ENCODE results near the gene ARF4.

ARF4 gene

DNA sequence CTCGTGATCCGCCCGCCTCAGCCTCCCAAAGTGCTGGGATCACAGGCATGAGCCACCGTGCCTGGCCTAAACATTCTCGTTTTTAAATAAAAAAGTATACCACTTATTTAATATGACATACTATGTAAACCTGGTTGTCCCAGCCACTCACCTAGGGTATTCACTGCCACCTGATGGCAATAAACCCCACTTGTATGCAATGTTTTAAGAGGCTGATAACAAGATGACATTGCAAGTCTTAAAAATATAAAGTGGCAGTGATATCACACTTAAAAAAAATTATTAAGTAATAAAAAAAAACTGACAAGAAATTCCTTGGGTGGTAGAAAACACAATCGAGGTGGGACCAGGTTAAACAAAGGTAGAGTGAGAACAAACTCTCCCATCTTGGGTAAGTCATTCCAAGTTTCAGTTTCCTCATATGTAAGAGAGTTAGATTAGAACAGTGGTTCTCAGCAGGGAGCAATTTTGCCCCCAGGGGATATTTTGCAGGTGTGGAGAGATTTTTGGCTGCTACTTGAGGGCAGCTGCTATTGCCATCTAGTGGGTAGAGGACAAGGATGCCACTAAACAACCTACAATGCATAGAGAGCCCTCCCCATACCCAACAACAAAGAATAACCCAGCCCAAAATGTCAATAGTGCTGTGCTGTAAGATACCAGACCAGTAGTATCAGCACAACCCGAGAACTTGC, 14.5 kb downstream of the ARF4 start:
- TF ChIP-seq, protein P1, sequence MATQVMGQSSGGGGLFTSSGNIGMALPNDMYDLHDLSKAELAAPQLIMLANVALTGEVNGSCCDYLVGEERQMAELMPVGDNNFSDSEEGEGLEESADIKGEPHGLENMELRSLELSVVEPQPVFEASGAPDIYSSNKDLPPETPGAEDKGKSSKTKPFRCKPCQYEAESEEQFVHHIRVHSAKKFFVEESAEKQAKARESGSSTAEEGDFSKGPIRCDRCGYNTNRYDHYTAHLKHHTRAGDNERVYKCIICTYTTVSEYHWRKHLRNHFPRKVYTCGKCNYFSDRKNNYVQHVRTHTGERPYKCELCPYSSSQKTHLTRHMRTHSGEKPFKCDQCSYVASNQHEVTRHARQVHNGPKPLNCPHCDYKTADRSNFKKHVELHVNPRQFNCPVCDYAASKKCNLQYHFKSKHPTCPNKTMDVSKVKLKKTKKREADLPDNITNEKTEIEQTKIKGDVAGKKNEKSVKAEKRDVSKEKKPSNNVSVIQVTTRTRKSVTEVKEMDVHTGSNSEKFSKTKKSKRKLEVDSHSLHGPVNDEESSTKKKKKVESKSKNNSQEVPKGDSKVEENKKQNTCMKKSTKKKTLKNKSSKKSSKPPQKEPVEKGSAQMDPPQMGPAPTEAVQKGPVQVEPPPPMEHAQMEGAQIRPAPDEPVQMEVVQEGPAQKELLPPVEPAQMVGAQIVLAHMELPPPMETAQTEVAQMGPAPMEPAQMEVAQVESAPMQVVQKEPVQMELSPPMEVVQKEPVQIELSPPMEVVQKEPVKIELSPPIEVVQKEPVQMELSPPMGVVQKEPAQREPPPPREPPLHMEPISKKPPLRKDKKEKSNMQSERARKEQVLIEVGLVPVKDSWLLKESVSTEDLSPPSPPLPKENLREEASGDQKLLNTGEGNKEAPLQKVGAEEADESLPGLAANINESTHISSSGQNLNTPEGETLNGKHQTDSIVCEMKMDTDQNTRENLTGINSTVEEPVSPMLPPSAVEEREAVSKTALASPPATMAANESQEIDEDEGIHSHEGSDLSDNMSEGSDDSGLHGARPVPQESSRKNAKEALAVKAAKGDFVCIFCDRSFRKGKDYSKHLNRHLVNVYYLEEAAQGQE (IDR thresholded peaks at IDR 0.05; ENCODE audit: low read depth) = no peak
- TF ChIP-seq YY1 (IDR thresholded peaks at IDR 0.05; ENCODE audit: low read depth) = no peak
- peak; percentile 22; the same call in 1 of the 2 replicates for TF ChIP-seq RAD21 (IDR thresholded peaks at IDR 0.05; ENCODE audit: low read depth)
- TF ChIP-seq MAX (IDR thresholded peaks at IDR 0.05) = no peak
- TF ChIP-seq FOXM1 (IDR thresholded peaks at IDR 0.05; ENCODE audit: borderline replicate concordance, low read depth) = no peak

GRCh38 chr3:57577801-57578200, 19.3 kb downstream of the ARF4 start:
- no peak for TF ChIP-seq NFIC (IDR thresholded peaks at IDR 0.05)
- TF ChIP-seq, protein P1 (IDR thresholded peaks at IDR 0.05; ENCODE audit: low read depth) = no peak
- TF ChIP-seq CEBPB (IDR thresholded peaks at IDR 0.05) = no peak
- TF ChIP-seq CREB1 (IDR thresholded peaks at IDR 0.05; ENCODE audit: low read depth) = no peak
- no peak for TF ChIP-seq ZBTB7A (IDR thresholded peaks at IDR 0.05; ENCODE audit: low read depth)

- TF ChIP-seq EGR1 (IDR thresholded peaks at IDR 0.05) (no peak), CEBPB (IDR thresholded peaks at IDR 0.05) (no peak), ZBTB7A (IDR thresholded peaks at IDR 0.05; ENCODE audit: low read depth) (no peak), NFIC (IDR thresholded peaks at IDR 0.05) (no peak), RAD21 (IDR thresholded peaks at IDR 0.05; ENCODE audit: low read depth) (no peak), USF1 (IDR thresholded peaks at IDR 0.05) (no peak), EP300 (IDR thresholded peaks at IDR 0.05; ENCODE audit: borderline replicate concordance) (no peak), FOXM1 (IDR thresholded peaks at IDR 0.05; ENCODE audit: borderline replicate concordance, low read depth) (no peak), MAX (IDR thresholded peaks at IDR 0.05) (no peak), CREB1 (IDR thresholded peaks at IDR 0.05; ENCODE audit: low read depth) (no peak), TAF1 (IDR thresholded peaks at IDR 0.05; ENCODE audit: low read depth) (no peak), TEAD4 (IDR thresholded peaks at IDR 0.05) (no peak), TCF12 (IDR thresholded peaks at IDR 0.05; ENCODE audit: low read depth) (no peak), YY1 (IDR thresholded peaks at IDR 0.05; ENCODE audit: low read depth) (no peak)
- TF ChIP-seq, protein P1 (IDR thresholded peaks at IDR 0.05; ENCODE audit: low read depth) = no peak
Observed at GRCh38 chr3:57575966-57576626, 21.0 kb downstream of the ARF4 start.

- TF ChIP-seq CREB1 (IDR thresholded peaks at IDR 0.05; ENCODE audit: low read depth) (no peak), TCF12 (IDR thresholded peaks at IDR 0.05; ENCODE audit: low read depth) (no peak), TEAD4 (IDR thresholded peaks at IDR 0.05) (no peak), CEBPB (IDR thresholded peaks at IDR 0.05) (no peak), EGR1 (IDR thresholded peaks at IDR 0.05) (no peak)
Observed at GRCh38 chr3:57572096-57572495, 25.0 kb downstream of the ARF4 start.

GRCh38 chr3:57570878-57571277, 26.3 kb downstream of the ARF4 start:
- TF ChIP-seq CEBPB (IDR thresholded peaks at IDR 0.05) (no peak), CREB1 (IDR thresholded peaks at IDR 0.05; ENCODE audit: low read depth) (no peak), TEAD4 (IDR thresholded peaks at IDR 0.05) (no peak), TAF1 (IDR thresholded peaks at IDR 0.05; ENCODE audit: low read depth) (no peak), NFIC (IDR thresholded peaks at IDR 0.05) (no peak), EGR1 (IDR thresholded peaks at IDR 0.05) (no peak), ZBTB7A (IDR thresholded peaks at IDR 0.05; ENCODE audit: low read depth) (no peak), MAX (IDR thresholded peaks at IDR 0.05) (no peak), TCF12 (IDR thresholded peaks at IDR 0.05; ENCODE audit: low read depth) (no peak), YY1 (IDR thresholded peaks at IDR 0.05; ENCODE audit: low read depth) (no peak), RAD21 (IDR thresholded peaks at IDR 0.05; ENCODE audit: low read depth) (no peak), USF1 (IDR thresholded peaks at IDR 0.05) (no peak), EP300 (IDR thresholded peaks at IDR 0.05; ENCODE audit: borderline replicate concordance) (no peak), FOXM1 (IDR thresholded peaks at IDR 0.05; ENCODE audit: borderline replicate concordance, low read depth) (no peak)
- TF ChIP-seq, protein P1 (IDR thresholded peaks at IDR 0.05; ENCODE audit: low read depth) = no peak

Data from Ishikawa (cell line).